ENCODE measurements around the gene USF1.
A peak's percentile ranks its signal among the peaks of the same experiment; 100 is the strongest.

The USF1 gene, protein sequence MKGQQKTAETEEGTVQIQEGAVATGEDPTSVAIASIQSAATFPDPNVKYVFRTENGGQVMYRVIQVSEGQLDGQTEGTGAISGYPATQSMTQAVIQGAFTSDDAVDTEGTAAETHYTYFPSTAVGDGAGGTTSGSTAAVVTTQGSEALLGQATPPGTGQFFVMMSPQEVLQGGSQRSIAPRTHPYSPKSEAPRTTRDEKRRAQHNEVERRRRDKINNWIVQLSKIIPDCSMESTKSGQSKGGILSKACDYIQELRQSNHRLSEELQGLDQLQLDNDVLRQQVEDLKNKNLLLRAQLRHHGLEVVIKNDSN

DNA sequence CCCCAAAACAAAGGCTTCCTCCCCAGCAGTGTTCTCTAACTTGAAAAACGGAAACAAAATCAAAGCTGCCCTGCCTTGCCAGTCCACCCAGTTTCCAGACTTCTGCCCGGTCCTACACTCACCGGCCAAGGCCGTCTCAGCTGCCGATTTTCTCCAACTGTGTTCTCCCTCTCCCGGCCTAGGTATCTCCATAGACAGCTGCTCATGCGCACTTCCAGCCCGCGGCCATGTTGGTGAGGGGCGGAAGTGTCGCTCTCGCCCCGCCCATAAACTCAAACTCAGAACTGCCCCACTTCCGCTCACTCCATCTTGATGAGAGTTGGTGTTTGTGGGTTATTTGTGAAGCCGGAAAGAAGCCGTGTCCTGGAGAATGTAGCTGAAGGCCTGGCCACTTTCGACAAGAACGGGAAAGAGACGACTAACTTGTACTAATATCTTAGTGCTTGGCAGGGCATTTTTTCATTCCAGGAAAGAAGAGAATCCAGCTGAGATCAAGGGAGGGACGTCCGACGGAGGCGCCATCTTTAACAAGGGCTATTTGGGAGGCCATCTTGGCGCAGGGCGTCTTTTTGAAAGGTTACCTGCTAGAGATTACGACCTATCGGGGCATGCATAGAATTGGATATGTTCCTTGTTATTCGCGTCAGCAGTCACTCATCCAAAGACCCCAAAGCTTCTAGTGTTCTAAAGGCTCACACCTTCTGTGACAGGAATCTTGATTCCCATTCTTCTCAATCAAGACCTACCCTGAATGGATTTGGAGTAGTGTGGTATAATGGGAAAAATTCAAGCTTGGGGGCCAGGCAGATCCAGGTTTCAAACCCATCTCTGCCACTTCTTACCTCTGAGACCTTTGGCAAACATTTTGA is at the start of gene USF1:
USF1 (minus strand) TSS at position 242 of the 869 bp plus-strand sequence. CDS start 2,702 bp downstream, outside the sequence.
- DNase-seq, result peak; percentile 93

DNA sequence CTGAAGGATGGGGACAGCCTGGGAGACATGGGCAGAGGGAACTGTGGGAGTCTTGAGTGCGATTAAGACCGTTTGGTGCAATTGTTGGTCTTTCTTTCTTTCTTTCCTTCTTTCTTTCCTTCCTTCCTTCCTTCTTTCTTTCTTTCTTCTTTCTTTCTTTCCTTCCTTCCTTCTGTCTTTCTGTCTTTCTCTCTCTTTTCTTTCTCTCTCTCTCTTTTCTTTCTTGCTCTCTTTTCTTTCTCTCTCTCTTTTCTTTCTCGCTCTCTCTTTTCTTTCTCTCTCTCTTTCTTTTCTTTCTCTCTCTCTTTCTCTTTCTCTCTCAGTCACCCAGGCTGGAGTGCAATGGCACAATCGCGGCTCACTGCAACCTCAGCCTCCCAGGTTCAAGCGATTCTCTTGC is 49.5 kb upstream of the USF1 start:
- DNase-seq, result no peak

DNA sequence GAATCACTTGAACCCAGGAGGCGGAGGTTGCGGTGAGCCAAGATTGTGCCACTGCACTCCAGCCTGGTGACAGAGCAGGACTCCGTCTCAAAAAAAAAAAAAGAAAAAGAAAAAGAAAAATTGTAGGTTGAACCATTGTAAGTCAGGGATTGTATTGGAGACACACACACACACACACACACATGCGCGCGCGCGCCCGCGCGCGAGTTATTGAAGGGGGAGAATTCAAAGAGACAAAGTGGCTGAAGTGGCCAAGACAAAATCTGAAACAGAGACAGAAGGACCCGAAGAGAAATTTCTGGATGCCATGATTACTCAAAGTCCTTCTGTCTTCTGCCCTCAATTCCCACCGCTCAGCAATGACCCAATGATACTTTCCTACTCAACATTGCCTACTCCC is 48.7 kb upstream of the USF1 start:
- no peak for DNase-seq

DNA sequence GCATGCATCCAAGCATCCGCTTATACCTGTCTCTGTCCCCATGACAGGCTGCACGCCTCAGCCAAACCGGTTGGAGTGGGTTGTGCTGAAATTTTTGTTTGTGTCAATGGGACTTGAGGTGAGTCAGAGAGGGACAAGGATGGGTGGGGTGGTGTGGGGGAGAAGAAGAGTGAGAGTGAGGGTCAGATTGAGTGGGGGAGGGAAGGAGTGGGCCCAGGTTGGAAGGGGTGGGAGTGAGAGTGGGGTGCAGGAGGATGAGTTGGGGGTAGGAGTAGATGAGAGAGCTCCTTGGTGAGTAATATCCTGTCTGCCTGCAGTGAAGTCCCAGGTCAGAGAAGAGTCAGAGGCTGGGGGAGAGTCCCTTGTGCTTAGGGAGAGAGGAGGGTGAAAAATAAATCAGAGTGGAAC is 46.8 kb upstream of the USF1 start:
- peak; percentile 49 for DNase-seq

DNA sequence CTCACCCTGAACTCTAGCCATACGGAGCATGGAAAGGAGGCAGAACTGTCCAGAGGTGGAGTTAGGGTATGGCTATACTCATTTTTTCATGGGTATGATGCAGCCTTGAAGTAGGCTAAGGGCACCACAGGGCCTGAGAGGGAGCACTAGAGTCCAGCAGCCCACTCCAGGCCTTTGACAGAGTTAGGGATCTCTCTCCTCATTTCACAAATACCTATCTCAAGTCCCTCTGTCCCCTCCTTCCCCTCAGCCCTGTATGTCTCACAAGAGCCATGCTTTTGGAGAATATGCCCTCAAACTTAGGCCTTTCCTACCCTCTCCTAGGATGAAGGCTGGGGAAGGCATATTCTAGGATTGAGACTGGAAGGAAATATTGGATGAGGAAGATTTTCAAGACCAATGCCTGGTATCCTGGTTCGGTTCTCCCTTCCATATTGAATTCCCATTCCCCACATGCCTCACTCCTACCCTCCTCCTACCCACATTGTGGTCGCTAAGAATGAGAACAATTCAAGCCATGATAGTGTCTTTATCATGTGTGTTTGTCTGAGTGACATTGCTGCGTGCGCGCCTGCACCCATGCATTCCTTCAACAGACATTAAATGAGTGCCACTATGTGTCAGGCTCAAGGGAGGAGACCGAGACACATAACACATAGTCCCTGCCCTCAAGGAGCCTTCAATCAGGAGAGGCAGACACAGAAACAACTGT is 46.2 kb upstream of the USF1 start:
- DNase-seq, result no peak

DNA sequence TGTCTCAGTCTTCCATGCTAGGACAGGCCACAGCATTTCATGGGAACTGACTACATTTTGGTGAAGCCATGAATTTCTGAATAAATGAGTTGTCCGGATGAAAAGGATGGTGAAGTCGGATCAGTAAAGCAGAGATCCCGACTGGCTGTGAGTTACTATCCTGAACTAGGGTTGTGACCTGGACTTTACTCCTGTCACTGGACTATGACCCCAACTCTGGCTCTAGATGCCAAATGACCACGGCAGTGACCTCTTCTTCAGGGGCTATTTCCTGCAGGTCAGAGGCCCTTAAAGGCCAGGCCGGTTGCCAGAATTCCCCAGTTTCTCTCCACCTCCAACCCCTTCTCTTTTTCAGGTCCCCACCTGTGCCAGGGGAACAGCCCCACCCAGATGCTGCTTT is 45.3 kb upstream of the USF1 start:
- DNase-seq, result no peak

DNA sequence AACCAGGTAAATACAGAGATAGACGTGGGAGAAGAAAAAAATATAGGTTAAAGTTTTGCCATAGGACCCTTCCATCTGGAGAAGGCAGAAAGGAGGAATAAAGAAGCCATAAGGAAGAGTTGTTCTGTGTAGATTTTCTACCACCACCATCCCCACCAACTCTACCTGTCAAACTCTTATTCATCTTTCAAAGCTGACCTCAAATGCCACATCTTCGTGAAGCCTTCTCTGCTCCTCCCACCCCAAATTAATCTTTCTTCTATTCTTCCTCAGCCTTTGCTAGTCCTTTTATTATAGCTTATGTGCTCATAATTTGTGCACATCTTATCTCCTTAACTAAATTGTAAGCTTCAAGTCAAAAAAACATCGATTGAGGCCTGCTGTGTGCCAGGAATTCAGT is 44.8 kb upstream of the USF1 start:
- no peak for DNase-seq

DNA sequence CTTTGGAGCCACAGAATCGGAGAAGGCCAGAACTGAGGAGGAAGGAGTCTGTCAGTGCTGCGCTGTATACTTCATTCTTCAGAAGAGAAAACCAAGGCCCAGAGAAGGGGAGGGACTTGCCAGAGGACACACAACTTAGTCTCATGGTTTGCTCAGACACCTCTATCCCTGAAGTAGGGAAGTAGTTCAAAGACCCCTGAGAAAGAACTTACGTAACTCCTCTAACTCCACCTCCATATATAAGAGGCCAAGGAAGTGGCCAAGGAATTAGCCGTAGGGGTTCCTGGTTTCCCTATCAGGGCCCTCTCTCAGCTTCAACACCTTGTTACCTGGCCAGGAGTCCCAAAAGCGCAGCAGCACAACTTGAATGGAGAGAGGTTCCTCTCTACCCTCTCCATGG is 44.2 kb upstream of the USF1 start:
- DNase-seq, result no peak

DNA sequence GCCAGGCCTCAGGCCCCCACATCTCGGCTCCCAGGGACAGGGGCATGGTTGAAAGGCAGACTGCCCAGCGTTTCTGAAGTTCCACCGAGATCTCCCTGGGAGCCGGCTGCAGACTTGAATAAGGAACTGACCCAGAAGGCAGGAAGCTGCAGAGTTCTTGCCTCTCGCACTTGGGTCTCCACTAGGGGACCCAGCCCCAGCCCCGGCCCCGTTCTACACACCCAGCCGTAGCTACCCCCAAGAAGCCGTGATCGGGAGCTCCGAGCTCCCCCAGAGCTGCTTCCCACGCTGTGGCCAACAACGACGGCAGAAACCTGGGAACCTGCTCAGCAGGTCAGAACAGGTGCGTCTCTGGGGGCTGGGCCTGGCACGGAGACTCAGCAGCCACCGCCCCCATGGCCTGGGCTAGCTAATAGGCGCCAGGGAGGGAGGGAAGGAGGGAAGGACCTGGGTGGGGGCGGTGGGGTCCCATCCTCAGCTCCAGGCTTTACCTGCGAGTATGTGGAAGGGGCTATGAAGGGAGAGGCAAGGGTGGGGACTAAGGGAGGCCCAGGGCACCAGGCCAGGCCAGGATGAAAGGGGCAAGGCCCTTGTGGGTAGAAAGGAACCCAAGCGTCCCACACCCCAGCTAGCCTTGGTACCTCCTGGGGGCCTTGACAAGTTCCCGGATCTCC is 43.6 kb upstream of the USF1 start, which contains the start of gene NECTIN4:
NECTIN4 (minus strand) TSS at position 308 of the 674 bp plus-strand sequence; CDS start at position 46, 262 bp downstream.
- no peak for DNase-seq

DNA sequence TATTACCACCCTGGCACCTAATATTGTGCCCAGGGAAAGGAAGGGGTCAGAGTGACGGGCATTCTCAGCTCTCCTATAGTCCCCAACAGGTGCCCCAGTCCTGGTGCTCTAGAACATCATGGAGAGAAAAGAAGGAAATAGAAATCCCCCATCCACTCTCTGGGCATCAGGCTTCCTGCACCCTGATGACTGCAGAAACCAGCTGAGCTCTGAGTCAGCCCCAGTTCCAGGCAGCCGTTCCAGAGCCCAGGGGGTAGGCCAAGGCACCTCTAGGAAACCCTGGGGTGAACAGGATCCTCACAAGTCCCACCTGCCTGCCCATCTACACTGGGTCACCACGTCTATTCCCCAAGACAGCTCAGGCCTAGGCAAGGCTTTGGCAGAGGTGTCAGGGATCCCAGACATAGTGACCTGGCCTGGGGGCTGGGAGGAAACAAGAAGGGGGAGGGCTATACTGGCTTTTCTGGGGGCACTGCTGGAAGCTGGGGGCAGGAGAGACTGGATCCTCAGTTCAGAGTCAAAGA is 42.9 kb upstream of the USF1 start:
- no peak for DNase-seq

DNA sequence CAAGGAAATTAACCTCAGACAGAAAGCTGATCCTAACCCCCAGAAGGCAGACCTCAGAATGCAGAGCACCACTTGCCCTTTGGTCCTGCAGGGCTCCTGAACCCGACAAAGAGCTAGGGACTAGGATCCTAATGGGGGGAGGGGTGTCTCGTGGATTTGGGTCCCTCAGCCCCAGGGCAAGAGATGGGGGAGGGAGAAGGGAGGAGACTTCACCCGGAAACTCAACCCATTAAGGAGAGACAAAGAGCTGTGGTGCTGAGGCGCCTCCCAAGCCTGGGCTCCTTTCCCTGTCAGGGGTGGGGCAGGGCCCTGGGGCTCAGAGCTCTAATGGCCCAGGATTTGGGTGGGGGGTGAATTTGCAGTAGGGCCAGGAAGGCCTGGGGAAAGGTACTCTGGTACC is 40.7 kb upstream of the USF1 start:
- DNase-seq, result no peak

DNA sequence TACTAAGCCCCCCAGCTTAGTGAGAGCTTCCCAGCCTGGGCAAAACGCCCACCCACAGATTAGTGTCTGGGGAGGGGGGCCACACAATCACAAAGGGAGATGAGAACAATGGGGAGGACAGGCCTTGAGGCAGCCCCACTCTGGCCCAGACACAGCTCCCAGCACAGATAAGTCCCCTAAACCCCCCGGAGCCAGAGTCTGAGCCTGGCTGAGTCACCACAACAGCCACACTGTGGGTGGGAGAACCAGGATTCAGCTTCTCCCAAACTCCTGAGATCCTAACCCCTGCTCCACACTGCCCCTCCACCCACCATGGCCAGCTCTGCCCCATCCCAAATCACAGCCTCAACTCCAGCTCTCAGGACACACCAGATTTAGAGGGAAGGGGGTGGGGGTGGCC is 39.4 kb upstream of the USF1 start:
- DNase-seq, result no peak

DNA sequence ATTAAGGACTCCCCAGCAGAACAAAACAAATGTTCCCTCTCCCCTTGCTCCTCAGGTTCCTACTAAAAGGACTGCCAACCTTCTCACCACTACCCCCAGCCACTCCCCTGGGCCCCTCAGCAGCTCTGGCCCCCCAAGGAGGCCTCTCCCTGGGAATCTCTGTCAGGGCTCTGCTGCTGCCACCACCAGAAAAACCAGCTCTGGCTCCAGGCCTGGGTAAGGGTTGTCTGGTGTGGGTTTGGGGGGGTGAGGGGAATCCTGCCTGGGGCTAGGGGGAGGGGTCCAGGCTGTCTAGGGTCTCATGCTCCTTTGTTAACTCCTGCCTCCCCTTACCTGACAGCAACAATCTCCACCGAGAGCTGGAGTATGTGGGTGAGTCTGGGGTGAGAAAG is 38.8 kb upstream of the USF1 start:
- DNase-seq, result no peak

DNA sequence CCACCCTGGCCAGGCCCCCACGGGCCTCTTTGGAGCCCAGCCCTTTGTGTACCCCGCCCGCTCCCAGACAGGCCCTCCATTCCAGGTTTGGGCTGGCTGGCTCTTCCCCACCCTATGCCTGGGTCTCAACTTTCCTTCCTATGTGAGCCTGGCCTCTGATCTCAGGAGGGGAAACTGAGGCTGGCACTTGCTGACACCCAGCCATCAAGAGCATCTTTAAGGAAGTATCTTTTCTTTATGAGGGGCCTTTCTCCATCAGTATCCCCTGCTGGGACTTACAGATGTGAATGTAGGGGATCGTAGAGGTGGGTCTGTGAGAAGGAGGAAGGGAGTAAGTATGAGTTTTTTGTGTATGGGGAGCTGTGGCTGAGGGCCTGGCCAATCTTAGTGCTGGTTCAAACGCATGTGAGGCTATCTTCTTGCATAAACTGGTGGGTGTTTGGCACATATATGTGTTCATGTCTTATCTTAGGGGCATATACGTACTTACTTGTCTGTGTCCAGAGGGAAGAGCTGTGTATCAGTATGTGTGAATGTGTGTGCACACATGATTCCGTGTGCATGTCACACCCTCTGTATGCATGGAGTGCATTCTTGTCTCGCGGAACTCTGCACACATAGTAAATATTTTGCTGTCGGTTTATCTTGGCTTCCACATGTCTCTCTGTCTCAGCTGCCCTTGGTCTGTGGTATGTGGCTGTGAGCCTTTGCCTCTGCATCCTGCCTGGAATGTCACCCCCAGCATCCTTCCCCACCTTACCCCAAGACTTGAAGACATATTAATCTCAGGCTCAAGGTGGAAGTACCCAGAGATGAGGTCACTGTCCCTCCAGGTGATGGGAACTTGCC is 38.2 kb upstream of the USF1 start:
- DNase-seq, result no peak

DNA sequence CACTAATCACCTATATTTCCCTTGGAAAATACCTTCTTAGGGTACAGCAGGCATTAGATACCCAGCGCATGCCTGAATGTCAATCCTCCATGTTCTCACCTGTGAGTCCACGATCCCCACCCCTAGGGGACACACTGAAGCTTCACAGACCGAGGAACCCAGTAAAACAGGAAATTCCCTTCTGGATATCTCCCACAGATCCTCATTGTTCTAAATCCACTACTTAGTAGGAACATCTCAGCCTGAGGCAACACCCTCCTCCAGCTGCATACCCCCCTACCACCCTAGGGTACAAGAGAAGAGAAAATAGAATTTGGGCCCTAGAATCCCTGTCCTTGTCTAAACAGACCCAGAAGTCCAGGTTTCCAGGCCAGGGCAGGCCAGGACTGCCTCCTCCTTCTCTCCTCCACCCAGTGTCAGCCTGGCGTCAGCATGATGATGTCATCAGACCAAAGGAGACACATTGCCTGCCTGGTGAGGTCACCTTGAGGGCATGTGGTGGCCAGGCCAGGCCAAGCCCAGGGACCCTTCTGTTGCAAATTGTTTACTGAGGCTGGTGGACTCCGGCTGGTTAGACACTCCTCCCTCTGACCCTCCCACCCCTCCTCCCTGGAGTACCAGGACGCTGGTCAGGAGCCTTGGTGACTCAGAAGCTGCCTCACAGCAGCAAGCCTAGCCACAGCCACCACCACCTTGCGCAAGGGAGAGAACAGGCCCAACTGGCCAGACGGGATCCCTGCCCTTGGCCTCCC is 37.4 kb upstream of the USF1 start:
- peak; percentile 14 for DNase-seq

DNA sequence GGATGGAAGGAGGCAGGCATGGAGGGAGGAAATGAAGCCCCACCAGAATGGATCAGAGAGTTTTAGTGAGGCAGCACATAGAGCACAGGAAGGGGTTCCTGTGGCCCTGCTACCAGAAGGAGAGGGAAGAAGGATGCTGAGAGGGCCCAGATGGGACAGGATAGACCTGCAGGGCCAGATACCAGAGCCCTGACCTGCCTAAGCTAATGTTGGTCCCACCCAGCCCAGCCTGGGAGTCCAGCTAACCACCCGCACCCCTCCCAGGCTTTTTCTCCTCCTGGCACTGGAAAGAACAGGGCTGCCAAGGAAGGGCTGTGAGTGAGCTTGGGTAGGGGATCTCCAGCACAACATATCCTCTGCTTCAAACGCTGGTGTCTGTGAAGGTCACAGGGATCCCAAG is 36.7 kb upstream of the USF1 start:
- no peak for DNase-seq

DNA sequence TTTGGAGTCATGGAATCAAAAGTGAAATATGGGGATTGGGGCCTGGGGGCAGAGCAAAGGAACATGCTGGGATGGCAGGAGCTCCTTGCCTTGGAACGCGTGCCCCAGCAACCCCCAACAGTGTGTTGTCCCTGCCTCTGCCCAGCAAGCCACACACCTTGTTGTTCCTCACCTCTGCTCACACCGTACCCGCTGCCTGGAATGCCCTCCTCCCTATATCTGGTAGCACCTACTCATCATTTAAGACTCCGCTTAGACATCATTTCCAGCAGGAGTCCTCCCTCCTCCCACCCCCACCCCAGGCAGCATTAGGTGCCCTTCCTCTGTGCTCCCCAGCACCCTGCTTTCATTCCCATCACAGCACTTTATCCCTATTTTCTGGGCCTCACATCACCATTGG is 35.7 kb upstream of the USF1 start:
- DNase-seq, result no peak

DNA sequence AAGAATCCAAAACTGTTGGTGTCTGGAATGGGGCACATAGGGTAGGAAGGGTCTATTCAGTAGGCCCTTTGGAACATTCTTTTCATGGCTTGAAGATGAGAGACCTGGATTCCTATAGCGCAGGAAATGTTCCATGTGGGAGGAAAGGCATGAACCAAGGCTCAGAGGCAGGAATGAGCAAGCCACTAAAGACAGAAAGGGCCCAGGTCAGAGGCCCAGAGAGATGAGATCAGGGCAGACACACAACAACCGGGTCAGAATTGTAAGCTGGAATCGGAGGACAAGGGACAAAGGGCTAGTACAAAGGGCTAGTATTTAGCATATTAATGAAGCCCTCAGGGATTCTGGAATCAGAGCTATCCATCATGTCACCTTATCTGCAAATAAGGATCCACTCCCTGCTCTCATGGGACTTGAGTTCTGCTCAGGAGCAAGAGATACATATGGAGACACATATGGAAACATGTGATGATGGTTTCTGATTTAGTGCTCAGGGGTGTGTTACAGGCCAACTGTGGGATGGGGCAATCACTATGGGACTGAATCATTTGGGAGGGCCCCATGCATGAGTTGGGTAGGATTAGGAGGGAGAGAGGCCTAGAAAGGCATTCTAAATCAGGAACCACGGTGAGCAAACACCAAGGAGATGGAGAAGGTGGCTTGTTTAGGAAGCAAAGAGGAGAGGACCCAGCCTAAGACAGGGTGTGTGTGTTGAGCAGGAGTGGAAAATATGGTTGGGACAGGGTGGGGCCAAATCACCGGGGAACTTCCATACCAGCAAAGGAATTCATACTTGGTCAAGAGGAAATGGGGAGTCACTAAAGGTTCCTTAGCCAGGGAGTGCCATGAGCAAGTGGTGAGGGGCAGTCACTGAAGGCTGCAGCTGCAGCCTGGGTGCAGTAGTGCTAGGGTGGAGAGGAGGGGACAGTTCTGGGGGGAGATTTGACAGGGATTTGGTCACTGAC is 34.9 kb upstream of the USF1 start:
- no peak for DNase-seq

DNA sequence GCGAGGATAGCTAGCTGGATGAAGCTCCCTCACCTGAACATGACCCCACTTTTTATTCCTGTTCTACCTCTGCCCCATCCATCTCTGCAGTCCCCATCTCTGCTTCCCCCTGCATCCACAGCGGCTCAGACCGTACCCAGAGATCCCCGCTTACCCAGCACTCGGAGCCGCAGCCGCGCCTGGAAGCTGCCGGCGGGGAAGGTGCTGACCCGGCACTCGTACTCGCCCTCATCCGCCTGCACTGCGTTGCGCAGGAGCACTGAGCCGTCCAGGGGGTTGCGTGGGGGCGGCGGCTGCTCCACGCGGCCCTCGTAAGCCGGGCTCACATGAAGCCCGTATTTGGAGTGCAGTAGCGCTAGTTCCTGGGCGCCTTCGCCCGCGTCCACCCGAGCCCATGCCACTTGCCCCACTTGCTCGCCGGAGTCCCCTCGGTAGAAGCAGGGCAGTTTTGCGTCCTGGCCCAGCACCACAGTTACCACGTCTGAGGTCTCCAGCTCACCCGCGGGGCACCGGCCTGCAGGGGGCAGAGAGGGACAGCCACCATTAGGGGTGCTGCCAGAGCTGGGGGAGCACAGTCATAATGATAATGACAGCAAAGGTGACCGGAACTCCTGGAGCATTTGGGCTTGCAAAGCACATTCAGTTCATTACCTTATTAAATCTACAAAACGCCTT is 33.8 kb upstream of the USF1 start:
- no peak for DNase-seq
